Fibroblast of gingiva (primary cell): ENCODE results near the gene SLC35A1.

Source experiments
- DNase-seq: peaks from one replicate; pipeline ENCODE4 v3.0.0-alpha.2; 2011; ENCODE audit warnings: low read depth

Gene SLC35A1

DNA sequence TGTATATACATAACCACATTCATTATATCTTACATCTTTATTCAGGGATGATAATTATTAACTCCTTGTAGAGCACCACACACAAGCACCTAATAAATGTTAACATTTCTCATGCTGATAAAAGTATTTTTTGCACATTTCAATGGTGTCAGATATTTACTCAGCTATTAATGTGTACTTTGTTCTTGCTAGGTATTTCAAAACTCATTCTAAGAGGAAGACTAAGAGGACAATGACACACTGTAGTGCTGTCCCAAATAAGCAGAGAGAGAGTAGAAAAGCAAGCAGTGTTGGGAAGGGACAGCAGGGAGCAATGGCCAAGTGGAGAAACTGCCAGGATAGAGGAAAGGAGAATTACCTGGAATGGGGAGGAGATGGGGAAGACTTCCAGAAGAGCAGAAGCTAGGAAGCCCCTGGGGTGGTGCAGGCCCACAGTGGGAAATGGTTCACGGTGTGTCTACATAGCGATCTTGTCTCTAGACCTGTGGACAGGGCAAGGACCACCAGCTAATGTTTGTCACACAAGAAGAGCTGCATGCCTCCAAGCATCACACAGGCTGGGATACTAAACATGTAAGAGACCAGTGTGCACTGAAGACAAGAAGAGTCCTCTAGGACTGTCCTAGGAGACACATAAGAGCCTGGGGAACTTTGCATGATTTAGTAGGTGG is 61.7 kb downstream of the SLC35A1 start:
- DNase-seq: no peak

DNA sequence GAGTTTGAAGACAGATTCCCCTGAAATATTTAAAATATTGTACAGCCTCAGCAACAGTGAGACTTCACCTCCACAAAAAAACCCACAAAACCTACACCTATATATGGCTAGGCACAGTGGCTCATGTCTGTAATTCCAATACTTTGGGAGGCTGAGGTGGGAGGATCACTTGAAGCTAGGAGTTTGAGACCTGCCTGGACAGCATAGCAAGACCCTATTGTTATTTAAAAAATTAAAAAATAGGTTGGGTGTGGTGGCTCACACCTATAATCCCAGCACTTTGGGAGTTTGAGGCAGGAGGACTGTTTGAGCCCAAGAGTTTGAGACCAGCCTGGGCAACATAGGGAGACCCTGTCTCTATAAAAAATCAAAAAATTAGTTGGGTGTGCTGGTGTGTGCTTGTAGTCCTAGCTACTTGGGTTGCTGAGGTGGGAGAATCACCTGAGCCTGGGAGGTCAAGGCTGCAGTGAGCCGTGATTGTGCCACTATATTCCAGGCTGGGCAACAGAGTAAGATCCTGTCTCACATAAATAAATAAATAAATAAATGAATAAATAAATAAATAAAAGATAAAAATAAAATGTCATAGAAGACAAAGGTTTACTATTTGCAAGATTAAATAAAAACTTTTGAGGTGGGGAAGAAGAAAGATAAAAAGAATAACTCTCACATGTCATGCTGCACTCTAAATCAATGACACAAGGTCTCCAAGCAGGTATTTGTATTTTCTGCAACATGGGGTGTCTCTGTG is 65.9 kb downstream of the SLC35A1 start:
- no peak for DNase-seq

DNA sequence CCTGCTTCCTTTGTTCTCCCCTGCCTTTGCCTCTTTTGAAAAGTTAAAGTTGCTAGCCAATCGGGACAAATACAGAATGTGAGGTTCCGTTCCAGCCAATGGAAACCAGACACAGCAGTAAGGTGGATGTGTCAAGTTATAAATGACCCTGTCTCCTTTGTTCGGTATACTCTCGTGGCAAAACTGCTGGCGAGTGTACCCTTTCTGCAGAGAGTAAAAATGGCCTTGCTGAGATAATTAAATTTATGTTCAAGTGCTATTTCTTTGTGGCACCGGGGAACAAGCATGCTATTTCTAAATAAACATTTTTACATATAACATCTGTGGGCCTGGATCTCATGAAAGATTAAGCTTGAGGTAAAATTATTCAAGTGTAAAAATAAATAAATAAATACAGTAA is 66.8 kb downstream of the SLC35A1 start:
- DNase-seq: no peak

DNA sequence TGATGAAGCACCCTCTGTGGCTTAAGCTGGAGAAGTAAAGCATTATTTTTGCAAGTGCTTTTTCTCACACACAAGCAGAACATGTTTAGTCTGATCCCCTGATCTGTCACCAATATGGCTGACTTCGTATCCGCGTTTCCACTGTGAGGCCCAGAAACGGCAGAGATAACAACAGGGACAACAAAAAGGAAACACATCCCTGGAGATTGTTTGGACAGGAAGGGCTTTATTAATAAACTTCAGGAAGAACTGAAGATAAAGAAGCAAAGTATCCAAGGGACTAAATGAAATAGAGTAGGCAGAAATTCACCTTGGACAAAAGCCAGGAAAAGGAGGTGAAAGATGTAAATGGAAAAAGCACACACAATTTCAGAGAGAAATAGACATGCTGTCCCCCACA is 67.8 kb downstream of the SLC35A1 start:
- no peak for DNase-seq

DNA sequence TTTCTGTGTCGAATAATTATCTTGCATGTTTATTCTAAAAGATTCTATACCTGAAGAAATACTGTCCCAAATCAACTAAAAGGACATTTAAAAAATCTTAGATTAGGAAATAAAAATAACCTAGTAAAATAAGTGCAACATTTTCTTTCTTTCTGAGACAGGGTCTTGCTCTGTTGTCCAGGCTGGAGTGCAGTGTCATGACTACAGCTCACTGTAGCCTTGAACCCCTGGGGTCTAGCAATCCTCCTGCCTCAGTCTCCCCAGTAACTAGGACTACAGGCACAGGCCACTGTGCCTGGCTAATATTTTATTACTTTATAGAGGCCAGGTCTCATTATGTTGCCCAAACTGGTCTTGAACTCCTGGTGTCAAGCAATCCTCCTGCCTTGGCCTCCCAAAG is 68.3 kb downstream of the SLC35A1 start:
- DNase-seq: no peak

DNA sequence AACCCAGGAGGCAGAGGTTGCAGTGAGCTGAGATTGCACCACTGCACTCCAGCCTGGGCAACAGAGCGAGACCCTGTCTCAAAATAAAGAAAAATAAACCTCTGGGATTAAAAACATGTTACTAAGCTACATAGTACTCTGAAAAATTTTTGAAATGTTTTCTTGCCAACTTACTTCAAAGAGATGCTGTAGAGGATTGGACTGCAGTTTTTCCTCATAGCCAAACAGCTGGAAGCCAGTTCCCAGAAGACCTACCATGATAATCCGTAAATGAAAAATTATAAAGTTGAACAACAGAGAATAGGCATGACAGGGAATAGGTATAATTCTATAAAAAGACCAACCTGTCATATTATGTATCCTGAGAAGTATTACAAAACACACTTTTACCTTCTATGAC is 69.0 kb downstream of the SLC35A1 start:
- DNase-seq: no peak

DNA sequence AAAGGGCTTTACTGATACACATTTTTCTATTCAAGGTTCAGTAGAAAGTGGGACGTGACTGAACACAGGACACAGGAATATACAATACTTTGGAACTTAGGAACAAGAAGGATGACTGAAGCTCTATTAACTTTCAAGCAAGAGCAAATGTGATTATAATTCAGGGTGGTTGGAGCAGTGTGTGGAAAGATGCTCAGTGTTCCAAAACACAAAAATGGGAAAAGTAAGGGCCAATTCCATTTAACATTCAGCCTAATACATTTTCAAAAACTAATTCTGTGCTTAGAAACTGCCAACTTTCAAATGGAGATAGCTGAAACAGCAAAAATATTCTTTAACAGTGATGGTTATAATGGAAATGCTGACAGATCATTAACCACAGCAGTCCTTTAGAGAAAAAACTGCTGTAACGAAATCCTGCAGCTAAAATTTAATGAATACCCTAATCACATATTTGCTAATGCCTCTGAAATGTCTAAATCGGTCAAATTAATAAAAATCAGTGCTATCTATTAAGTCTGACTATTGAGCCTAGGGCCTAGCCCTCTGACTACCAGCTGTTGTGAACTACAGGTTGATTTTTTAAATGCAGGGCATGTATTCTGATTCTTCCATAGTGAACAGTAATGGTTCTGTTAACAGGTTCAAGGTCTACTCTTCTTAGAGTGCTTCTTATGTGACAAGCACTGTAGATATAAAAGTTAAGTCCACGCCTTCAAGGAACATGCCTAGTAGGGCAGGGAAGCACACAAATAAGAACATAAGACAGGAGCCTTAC is 71.1 kb downstream of the SLC35A1 start:
- DNase-seq: no peak

DNA sequence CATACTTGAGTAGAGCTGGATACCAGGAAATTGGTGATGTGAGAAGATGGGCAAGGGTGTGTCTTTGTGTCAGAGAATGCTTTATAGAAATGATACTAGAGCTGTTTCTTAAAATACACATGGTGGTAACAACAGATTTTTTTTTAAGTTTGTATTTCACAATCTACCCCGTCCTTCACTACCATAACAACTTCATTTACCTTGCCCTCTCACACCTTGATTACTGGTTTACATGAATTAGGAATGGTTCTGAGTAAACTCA is 71.6 kb downstream of the SLC35A1 start:
- no peak for DNase-seq

DNA sequence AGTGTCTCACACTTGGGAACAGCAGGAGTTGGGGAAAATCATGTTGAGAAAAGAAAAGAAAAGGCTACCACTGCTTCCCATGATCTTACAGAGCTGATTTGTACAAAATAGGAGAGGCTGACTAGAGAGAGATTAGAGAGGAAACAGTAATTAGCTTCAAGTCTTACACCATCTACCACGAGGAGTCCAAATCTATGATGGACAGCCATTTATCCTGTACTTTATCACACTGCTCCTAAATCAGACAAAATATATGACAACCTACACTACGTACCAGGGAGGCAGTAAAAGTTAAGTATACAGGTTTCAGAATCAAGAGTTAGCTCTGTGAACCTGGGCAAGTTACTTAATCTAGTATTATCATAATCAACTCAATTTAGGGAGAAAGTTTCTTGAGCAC is 79.0 kb downstream of the SLC35A1 start:
- no peak for DNase-seq

DNA sequence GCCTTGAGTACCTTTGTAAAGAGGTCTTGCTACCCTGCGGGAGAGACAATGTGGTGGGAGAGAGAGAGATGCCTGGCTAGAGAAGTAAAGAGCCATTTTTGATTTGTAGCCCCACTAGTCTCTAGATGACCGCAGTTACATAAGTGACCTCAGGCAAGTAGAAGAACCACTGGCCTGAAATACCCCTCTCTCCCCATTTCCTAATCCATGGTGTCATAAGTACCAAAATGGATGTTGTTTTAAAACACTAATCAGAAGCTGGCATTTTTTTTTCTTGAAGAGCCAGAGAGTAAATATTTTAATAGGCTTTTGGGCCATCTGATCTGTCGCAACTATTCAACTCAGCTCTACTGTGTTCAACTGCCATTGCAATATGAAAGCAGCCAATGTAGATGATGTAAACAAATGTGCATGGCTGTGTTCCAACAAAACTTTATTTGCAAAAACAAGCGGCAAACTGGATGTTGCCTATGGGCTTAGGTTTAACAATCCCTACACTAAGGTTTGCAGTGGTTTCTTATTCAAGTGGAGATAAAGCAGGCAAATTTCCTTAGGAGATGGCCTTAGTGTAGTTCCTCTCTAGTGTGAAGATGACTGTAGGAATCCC is 80.5 kb downstream of the SLC35A1 start:
- DNase-seq: peak; percentile 60

DNA sequence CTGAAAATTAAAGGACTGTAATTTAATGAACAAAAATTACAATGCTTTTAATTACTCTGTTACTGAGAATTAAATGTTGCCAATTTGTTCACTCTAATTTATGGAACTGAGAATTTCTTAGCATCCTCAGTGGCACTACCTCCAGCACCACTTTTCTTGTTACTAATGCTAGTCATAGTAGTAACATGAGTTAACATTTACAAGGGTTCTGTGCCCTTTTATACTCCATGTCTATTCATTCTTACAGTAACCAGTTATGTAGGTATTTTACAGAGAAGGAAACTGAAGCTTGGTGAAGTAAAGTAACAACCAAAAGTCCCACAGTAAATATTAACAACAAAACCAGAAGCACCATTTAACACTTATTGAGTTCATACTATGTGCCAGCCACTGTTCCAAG is 82.7 kb downstream of the SLC35A1 start:
- no peak for DNase-seq

DNA sequence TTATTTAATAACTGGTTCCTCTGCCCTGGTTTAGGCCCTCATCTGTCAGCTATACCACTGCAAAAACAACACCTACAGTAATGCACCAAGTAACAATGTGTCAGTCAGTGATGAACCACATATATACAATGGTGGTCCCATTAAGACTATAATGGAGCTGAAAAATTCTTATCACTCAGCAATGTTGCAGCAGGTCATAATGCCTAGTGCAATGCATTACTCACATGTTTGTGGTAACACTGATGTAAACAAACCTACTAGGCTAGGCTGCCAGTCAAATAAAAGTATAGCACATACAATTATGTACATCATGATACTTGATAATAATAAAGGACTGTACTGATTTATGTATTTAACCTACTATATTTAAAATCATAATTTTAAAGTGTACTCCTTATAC is 85.7 kb downstream of the SLC35A1 start:
- no peak for DNase-seq

DNA sequence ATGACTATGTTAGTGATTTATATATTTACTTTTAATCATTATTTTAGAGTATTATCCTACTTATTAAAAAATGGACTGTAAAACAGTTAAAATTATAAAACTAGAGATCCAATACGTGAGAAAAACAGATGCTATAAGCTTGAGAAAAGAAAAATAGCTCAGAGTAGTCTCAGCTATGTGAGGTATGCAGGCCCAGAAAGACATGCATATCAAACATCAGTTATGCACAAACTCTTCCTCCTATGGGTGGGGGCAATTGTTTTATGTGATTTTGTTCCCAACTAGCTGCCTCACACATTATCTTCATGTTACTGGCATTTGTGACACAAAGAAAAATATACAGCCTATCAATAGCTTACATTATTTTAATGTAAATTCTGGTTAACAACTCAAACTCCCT is 88.2 kb downstream of the SLC35A1 start:
- no peak for DNase-seq
